A673 (cell line): ENCODE measurements around the gene OGDH.

Source experiments
- EZH2 ChIP-seq: fragments of 200-600 bp; sonication (generic); IDR thresholded peaks from 2 replicates; pipeline ENCODE4 v1.6.1; 2017; ENCODE audit warnings: borderline replicate concordance, low read depth, mild to moderate bottlenecking, mixed read lengths, antibody characterized with exemption, low read length; ENCODE audit not compliant: poor library complexity, severe bottlenecking
- TF ChIP-seq, protein P1 (sequence below): fragments of 300-800, 200-600 bp; sonication (generic); conservative IDR thresholded peaks from 2 replicates; pipeline ENCODE4 v1.5.1; 2017; ENCODE audit warnings: low read depth, mild to moderate bottlenecking, antibody characterized with exemption, low read length, moderate library complexity, mixed read lengths

DNA sequence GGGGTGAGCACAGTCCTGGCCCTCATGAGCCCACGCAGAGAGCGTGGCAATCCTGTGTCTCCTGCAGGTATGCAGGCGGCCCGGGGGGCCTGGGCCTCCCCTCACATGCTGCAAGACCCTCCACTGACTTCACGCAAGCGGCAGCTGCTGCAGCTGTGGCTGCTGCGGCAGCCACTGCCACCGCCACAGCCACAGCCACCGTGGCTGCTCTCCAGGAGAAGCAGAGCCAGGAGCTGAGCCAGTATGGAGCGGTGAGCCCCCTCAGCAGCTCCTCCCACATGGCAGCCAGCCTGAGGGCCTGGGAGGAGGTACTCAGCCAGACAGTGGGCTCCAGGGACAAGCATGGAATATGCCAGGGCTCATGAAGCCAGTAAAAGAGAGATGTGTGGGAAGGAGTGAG lies 150.9 kb downstream of the OGDH start:
- TF ChIP-seq, protein P1, sequence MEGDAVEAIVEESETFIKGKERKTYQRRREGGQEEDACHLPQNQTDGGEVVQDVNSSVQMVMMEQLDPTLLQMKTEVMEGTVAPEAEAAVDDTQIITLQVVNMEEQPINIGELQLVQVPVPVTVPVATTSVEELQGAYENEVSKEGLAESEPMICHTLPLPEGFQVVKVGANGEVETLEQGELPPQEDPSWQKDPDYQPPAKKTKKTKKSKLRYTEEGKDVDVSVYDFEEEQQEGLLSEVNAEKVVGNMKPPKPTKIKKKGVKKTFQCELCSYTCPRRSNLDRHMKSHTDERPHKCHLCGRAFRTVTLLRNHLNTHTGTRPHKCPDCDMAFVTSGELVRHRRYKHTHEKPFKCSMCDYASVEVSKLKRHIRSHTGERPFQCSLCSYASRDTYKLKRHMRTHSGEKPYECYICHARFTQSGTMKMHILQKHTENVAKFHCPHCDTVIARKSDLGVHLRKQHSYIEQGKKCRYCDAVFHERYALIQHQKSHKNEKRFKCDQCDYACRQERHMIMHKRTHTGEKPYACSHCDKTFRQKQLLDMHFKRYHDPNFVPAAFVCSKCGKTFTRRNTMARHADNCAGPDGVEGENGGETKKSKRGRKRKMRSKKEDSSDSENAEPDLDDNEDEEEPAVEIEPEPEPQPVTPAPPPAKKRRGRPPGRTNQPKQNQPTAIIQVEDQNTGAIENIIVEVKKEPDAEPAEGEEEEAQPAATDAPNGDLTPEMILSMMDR = no peak
- no peak for TF ChIP-seq EZH2
